ENCODE data around the gene PXDN.
"Not testable (repeated sequence)": the region's sequence is repeated elsewhere in the genome, so short reads cannot be mapped to it uniquely, and the experiment has no call there.

Gene PXDN

DNA sequence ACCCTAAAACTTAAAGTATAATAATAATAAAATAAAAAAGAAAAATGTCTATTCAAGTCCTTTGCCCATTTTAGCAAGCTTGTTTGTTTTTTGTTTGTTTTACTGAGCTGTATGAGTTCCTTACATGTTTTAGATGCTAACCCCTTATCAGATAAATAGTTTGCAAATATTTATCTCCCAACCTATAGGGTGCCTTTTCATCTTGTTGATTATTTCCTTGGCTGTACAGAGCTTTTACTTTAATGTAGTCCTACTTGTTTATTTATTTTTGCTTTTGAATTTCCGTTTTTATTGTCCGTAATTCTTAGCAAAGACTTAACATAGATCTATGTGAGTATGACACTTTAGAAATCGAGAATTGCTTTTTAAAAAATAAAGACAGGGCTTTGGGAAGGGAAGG is 17.8 kb downstream of the PXDN start:
- DNase-seq (ENCODE audit: low read depth, low spot score) = no peak

DNA sequence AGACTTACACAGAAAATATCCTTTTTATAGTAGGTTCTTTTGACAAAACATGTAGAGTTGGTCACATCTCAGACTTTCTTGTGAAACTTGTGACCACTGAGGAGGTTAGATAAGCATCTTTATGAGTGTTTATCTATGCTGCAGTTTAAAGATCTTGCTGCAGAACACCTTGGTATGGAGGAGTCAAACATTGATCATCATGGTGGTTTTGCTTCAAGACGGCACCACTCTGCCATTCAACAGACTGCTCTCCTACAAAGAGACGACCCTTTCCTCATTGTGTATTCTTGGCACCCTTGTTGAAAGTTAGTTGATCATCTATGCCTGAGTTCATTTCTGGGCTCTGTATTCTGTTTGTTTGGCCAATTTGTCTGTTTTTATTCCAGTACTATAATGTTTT is 20.0 kb downstream of the PXDN start:
- not testable (repeated sequence) for DNase-seq (ENCODE audit: low read depth, low spot score)

DNA sequence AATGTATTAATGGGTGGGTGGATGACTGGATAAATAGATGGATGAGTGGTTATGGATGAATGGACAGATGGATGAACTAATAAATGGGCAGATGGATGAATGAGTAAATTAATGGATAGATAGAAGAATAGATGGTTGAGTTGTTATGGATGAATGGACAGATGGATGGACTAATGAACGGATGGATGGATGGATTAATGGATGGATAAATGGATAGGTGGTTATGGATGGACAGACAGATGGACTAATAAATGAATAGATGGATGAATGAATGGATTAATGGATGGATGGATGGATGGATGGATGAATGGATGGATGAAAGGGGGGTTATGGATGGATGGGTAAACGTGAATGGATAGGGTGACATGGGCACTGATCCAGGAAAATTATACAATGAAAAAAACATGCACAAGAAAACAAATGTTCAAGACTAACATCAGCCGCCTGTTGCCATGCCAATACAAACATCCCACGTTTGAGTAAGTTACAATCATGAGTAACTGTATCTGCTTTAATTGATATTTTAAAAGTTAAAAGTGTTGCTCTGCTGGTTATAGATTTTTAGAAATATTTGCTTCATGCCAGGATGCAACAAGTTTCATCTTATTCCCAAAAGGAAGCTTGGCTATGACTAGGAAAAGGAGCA is 20.8 kb downstream of the PXDN start:
- no peak for DNase-seq (ENCODE audit: low read depth, low spot score)

DNA sequence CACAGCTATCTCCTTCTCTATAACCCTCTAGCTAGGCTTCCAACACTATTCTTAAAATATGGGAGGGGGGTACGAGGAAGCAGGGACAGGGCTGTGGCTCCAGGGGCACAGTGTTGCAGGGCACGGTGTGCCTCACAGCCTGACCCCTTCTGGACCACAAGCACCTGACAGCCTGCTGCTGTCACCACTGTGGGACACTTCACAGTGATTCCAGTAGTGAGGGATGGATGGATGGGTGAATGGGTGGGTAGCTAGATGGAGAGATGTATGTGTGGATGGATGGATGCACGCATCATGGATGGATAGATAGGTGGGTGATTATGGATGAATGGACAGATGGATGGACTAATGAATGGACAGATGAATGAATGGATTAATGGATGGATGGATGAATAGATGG is 21.6 kb downstream of the PXDN start:
- DNase-seq (ENCODE audit: low read depth, low spot score) = no peak

DNA sequence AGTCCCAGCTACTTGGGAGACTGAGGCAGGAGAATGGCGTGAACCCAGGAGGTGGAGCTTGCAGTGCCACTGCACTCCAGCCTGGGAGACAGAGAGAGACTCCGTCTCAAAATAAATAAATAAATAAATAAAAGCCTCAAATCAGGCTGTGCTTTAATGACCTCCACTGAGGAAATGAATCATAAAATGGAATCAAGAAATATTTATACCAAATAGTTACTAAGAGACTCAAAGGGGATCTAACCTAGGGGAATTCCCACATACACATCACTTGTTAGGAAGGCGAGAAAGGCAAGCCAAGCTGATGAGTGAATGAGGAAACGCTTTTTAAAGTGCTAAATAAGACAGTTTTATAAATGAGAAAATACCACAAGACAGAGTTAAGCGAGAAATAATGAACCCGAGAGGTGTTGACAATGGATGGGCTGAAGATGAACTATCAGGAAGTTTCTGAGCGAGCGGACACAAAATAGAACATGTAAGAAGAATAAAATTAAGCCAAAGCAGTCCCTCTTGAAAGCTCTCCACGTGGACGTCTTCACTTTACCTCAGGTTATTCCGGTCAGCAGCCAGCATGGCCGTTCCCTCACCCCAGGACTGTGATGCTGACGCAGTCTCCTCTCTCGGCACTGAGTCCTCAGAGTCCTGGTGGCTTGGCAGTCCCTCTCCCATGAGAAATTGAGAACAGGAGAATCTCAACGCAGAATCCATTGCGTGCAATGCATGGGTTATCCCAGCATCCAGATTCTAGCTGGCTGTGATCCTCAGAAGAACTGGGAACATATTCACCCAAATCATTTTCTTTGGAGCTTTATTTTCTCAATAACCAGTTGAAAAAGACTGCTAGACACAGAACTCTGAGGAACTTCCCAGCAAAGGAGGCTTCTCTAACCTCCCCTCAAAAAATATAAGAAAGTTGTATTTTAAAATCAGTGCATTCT is 22.3 kb downstream of the PXDN start:
- no peak for DNase-seq (ENCODE audit: low read depth, low spot score)

DNA sequence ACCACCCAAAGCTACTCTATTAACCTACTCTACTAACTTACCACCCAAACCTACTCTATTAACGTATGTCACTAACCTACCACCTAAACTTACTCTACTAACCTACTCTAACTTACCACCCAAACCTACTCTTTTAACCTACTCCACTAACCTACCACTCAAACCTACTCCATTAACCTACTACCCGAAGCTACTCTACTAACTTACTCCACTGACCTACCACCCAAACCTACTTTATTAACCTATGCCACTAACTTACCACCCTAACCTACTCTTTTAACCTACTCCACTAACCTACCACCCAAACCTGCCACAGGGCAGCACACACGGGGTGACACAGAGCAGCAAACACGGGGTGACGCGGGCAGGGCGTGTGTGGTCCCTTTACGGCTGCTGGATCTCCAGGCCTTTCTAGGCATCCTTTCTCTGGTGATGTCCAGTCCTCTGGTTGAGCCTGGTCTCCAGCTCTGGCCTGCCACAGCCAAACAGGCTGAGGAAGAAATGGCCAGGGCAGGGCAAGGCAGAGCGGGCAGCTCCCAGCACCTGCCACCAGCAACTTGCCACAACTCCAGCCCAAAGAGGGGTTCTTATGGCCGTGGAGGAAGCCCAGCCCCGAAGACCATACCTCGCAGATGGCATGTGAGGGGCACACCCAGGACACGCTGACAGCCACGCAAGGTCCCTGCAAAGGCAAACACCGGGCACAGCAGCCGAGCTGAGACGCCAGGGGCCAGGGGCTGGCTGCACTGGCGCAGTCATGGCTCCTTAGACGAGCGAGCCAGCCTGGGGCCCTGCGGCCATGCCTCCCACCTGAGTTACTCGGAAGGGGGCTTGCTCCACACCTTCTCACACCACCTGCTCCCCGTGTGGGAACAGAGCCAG is 25.7 kb downstream of the PXDN start:
- no peak for DNase-seq (ENCODE audit: low read depth, low spot score)

DNA sequence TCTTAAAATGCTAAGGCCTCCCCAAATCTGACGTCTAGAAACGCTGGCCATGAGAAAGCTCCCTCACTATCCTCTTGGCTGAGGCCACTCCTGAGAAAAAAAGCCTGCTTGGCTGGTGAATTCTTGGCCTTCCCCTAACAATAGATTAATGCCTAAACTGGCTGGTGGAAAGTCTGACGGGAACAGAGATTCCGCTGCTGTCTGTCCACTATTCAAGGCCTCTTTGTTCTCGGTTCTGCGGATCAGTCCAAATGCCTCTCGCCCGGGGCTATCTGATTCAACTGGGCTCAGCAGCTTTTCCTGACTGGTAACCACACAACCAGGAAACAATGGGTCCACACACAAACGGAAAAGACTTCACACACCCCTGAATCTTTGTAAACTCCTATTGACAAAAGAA is 27.2 kb downstream of the PXDN start:
- DNase-seq (ENCODE audit: low read depth, low spot score) = no peak

DNA sequence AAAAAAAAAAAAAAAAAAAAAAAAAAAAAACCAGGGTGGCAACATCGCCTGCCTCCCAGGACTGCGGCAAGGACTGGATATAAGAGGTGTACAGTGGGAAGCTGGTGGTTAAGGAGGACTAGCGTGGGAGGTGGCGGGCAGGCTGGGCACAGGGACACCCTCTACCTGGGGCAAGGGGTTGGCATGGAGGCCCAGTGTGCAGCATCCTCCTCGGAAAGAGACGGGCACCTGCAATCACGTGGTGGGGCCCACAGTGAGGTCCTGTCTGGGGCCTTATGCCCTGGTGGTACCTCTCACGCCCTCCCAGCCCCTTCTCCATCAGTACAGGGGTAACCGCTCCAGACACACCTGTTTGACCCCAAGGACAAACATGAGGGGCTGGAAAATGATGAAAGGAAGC is 27.9 kb downstream of the PXDN start:
- DNase-seq (ENCODE audit: low read depth, low spot score) = no peak

DNA sequence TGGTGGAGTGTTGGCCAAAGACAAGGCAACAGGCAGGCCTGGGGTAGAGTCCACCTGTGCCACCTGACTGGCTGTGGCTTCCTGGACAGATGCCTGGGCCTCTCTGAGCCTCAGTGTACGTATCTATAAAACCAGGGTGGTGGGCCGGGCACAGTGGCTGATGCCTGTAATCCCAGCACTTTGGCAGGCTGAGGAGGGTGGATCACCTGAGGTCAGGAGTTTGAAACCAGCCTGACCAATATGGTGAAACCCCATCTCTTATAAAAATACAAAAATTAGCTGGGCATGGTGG is 28.4 kb downstream of the PXDN start:
- DNase-seq (ENCODE audit: low read depth, low spot score) = not testable (repeated sequence)

DNA sequence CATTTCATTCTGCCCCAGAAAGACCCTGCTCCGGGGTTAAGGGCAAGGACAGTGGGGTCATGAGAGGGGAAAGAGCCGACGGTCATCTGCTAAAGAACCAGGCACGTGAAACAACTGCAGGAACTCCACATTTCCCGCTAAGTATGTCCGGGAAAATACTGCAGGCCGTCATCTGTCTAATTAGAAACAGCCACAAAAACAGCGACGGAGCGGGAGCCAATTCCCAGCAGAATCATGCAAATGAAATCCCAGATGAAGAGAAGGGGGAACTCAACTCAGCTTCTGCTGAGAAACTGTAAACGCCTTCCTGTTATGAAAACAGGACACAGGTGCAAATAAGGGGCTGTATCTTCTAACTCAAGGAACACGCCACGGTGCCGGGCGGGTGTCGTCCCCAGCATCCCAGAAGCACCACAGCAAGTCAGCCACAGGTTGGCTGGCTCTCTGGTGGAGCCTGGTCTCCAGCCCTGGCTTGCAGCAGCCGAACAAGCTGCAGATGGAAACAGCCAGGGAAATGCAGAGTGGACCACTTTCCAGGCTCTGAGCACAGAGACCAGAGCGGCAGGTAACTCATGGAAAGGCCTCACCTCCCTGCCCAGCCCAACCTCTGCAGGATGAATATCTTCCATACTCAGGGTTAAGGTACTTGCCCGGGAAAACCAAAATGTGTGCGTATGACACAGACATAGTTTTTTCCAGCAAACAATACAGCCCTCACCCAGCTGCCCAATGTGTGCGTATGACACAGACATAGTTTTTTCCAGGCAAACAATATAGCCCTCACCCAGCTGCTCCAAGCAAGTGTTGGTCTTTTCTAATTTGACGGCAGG is 28.9 kb downstream of the PXDN start:
- no peak for DNase-seq (ENCODE audit: low read depth, low spot score)

DNA sequence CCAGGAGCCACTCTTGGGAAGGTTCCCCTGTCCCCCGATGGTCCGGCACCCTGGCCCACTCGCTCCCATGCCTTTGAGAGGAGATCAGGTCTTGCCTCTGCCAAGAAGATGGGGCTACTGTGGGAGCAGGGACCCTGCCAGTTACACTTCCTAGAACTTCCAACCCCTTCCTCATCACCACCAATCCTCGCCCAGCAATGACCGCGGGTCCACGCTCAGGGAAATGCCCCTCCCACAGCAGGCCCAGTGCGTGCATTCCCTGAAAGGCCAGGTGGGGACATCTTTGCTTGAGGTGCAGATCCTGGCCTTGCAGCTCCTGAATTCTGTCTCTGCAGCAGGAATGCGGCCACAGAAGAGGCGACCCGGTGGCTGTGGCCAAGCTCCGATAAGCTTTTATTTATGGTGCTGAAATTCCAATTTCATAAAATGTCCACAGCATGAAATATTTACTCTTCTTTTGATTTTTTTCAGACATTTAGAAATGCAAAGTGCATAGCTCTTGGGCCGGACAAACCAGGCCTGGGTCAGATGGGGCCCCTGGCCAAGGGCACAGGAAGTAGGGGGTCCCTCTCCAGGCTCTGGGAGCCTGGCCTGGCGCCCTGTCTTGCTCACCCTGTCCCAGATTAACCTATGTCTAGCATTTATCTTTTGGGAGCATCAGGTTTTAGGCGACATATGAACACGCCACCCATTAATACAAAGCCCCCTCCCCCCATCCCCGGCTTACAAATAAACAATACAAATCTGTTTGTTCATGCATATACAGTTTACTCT is 29.8 kb downstream of the PXDN start:
- DNase-seq (ENCODE audit: low read depth, low spot score) = no peak

DNA sequence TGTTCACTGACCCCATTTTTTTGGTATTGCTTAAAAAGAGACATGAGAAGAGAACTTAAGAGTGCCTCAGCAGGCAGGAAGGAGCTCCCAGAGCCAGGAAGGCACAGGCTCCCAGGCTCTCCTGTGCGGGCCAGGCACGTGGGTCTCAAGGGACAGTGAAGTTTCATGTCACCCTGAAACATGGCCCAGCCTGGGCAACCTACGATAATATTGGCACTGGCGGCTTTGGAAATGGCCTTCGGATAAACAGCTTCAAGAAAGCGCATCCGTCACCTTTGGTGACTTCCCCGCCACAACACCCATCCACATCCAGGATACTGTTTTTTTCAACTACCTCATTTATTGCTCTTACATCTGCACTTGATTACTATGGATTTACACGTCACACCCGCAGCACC is 30.5 kb downstream of the PXDN start:
- no peak for DNase-seq (ENCODE audit: low read depth, low spot score)

DNA sequence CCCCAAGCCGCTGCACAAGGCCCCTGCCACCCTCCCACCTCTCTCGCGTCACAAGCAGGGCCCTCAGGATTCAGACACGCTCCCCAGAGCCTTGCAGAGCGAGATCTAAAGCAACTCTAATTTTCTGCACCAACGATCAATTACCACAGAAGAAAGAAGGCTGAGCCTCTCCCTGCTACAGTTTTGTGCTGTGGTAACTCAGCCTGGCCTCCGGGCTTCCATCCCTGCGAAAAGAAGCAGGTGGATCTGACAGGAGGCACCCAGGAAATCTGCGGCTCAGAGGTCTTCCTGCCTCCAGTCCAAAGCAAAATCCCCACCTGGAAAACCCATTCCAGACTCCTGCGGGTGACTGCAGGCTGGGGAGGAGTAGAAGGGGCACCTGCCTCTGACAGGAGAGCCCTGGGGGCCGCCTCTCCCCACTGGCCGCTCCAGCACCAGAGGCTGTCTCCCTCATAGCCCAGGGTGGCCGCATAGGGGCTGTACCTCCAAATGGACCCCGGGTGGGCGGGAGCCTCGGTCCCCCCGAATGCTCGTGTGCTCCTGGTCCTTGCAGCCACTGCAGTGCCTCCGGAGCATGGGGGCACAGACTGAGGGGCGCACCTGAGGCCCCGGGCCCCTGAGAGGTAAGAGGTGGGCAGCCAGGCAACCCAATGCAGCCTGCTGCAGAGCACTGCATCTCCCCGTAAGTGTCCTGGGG is 31.0 kb downstream of the PXDN start:
- DNase-seq (ENCODE audit: low read depth, low spot score) = no peak

DNA sequence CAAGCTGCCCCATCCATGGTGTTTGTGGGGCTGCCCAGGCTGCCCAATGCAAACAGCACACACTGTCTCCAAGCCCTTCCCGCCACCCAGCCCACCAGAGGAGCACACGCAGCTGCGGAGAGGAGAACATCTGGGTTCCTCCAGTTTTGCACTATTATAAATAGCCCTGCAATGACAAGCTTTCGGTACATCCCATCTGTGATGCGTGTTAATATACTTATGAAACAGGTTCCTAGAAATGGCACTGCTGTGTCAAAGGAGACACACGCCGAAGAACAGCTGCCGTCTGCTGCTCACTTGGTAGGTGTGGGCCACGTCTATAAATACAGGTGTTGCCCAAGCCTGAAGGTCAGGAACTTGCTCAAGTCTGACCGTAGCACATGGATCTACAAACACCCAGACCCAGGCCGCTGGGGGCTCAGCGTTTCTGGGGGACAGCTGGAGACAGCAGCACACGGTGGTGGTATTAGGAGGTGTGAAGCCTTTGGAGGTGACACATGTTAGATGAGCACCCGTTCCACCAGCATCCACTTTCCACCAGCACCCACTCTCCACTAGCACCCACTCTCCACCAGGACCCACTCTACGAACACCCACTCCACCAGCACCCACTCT is 34.3 kb downstream of the PXDN start:
- no peak for DNase-seq (ENCODE audit: low read depth, low spot score)

DNA sequence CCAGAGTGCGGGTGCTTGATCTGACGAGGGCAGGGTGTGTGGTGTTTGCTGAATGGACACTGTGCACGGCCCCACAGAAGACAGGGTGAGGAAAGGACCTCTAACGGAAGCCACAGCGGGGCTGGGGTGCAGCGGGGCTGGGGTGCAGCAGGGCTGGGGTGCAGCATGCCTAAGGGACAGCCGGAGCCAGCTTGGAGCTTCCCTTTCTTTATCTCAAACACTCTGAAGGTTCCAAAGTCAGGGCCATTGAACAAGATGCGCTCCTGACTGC is 35.0 kb downstream of the PXDN start:
- DNase-seq (ENCODE audit: low read depth, low spot score) = no peak

DNA sequence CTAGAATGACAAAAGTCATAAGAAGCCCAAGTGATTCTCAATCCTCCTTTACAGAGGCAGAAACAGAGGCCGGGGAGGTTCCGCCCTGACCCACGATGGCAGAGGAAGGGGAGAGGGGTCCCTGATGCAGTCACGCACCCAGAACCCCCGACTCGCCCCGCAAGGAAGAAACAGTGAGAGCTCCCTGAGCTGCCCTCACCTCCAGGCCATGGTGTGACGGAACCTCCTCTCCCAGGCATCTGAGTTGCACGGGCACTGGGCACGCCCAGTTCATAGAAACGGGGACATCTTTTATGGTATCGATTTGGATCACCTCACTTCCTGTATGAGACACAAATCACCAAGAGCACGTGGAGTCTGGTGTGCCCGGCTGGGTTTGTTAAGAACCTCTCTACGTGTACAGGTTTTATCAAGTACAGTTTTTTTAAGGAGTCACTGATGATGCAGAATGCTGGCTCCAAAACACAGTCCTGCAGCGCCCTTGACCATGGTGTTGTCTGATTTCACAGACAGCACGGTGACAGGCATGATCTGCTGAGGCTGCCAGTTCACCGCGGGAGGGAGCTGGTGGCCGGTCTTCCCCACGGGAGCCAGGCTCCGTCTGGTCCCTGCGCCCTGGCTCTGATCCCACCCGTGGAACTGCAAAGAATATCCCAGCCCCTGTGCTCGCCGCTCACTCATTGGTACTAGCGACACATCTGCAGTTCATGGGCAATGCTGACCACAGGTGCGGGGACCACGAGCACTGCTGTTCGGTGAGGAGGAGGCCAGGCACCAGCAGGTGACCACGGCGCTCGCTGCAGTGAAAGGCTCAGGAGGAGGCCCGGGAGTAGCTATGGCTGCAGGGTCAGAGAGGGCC is 35.6 kb downstream of the PXDN start:
- DNase-seq (ENCODE audit: low read depth, low spot score) = no peak

DNA sequence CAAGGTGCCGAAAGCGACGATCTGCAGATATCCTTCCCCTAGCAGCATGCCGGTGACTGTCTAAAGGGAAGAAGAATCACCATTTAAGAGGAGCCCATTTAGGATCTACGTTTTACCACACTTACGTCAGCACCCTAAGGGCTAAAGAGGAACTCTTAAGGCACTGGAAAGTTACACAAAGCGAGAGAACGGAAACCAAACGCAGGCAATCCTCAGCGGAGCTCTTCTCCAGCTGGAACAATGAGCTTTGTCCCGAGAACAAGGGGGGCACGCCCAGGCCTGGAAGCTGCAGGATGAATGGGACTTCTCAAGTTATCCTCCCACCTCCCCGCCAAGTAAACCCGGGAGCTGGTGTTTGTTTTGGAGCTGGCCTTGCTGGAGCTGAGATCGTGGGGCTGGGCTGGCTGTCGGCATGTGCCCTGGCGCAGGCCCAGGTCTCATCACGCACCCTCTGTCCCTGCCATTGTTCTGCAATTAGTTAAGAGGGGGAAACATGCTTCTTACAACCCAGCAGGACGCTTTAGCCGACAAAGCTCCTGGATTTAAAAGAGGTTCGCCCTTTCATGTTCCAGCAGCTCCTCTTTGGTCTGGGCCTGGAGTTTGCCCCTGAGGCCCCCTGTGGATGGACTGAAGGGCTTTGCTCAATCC is 36.4 kb downstream of the PXDN start:
- peak; percentile 80 for DNase-seq (ENCODE audit: low read depth, low spot score)

DNA sequence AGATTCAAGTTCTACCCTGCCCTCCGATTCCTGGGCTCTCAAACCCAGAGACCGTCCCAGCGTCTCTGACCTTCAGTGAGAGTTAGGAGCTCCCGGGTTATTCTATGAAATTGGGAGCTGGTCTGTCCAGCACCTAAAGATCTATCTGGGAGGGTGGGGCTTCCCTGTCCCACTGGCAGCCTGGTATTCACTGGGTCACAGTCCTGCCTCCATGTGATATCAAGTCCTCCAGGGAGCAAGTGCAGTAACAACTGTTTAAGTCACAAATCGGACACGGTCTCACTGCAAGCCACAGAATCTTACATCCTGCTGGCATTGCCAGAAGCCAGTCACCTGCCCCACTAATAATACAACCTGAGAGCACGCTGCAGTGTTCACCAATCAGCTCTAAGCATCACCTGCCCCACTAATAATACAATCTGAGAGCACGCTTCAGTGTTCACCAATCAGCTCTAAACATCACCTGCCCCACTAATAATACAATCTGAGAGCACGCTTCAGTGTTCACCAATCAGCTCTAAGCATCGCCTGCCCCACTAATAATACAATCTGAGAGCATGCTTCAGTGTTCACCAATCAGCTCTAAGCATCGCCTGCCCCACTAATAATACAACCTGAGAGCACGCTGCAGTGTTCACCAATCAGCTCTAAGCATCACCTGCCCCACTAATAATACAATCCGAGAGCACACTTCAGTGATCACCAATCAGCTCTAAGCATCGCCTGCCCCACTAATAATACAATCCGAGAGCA is 38.0 kb downstream of the PXDN start:
- not testable (repeated sequence) for DNase-seq (ENCODE audit: low read depth, low spot score)

All from brain pericyte (primary cell).